SW 1271 (cell line): ENCODE data around the gene TENM4.

Experiments
- DNase-seq, 2 experiments: peaks; one replicate each; lab custom pipeline; 2025; lab: John Stamatoyannopoulos, UW

Gene TENM4

GRCh38 chr11:79390477-79390876 is 50.4 kb downstream of the TENM4 start:
- no peak for DNase-seq

GRCh38 chr11:79388201-79388600 is 52.6 kb downstream of the TENM4 start:
- DNase-seq: no peak

GRCh38 chr11:79383874-79384273 is 57.0 kb downstream of the TENM4 start:
- no peak for DNase-seq

DNA sequence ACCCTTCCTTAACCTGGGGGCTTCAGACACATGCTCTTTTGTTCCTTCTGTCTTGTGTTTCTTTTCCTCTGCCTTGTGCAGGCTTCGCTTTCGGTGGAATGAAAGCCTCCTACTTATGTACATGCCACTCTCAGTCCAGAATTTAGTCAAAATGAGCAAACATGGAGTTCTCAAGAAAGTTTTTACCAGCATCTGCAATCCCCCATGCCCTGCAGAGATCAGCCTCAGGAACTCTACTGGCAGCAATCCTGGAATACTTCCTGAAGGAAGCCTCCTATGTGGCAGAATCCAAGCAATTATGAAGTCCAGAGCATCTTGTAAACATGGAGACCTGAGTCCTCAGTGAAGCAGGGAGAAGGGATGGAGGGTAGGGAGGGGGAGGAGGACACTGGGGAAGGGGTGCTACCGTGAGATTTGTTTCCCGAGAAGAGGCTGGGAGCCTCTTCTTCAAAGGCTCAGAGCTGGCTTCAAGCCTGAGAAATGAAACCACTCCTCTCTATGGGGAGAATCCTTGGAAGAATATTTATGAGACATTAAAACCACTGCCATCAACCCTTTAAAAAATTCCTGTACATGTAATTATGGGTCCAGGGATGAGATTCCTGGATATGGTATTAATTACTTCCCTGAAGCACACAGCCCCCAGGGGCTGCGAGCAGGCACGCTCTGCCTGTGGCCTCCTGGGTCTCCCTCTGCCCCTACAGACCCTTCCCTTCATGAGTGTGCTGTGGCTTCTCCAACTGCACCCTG is 58.4 kb downstream of the TENM4 start:
- DNase-seq: no peak

GRCh38 chr11:79381036-79381435 is 59.8 kb downstream of the TENM4 start:
- no peak for DNase-seq

DNA sequence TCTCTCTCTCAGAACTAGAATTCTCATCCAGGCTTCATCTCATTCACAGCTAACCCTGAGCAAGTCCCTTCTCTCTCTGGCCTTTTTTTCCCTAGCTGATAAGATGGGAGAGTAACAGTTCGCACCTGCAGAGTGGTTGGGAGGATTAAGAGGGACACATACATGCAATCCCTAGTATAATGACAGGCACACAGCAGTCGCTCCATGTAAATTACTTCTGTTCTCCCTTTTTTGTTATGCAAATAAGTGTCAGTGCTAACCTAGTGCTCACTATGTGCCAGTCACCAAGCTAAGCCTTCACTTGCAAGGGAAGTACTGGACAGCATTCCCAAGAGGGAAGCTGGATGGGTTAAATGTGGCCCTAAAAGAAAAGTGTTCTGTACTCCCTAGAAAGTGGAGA is 63.4 kb downstream of the TENM4 start:
- no peak for DNase-seq

- no peak for DNase-seq
Measured at GRCh38 chr11:79375818-79376550, 64.8 kb downstream of the TENM4 start.

GRCh38 chr11:79374727-79375126 is 66.1 kb downstream of the TENM4 start:
- no peak for DNase-seq

DNA sequence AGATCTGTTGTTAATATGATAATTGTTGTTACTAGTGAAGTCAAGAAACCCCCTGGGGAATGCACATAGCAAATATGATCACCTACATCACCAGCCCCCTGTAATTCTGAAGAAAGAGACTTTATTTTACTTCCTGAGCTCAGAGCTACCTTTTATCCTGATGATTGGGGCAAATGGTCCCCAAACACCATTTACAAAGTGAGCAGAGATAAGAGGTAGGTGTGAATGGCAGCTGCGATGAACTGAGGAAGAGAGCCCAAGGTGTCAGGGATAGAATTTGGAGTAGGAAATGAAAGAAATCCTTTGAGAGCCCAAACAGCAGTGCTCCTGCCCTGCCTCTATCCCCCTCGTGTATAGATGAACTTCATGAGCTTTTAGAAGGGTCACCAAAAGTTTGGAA is 69.1 kb downstream of the TENM4 start:
- no peak for DNase-seq

- no peak for DNase-seq
Measured at GRCh38 chr11:79371152-79371551, 69.7 kb downstream of the TENM4 start.

DNA sequence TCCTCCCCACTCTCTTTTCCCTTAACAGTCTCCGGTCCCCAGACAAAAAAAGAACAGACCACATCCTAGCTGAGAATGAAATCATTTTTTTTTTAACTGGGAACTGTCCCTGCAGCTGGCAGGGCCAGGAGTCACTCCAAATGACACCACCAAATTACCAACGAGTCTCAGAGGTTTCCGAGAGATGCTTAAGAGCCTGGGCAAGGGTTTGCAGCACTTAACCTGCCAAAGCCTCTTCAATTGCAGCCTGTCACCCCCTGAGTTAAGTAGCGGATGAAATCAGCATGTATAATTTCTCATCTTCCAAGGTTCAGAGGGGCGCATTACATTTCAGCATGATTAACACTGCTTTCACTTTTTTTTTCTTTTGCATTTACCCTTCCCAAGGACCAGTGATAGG is 71.8 kb downstream of the TENM4 start:
- no peak for DNase-seq

GRCh38 chr11:79367844-79368243 is 73.0 kb downstream of the TENM4 start:
- no peak for DNase-seq

DNA sequence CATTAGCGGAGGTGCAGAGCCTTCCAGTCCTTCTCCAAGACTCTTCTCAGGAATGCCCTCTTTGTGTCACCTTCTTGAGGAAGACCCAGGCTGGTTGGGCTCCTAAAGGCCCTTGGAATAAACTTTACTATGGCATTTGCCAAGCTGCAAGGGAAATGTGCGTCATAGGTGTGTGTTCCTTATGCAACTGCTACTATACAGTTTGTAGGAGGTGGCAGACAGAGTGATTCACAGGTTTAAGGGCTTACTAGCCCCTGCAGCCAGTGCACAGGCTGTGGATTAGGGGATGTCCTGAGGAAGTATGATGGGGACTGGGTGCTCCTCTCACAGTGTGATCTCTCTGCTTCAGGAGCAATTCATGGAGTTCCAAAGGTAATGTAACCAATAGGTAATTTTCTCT is 74.6 kb downstream of the TENM4 start:
- no peak for DNase-seq

GRCh38 chr11:79363861-79364378 is 76.9 kb downstream of the TENM4 start:
- no peak for DNase-seq

- no peak for DNase-seq
Measured at GRCh38 chr11:79363256-79363655, 77.6 kb downstream of the TENM4 start.

- no peak for DNase-seq
Measured at GRCh38 chr11:79362821-79363220, 78.0 kb downstream of the TENM4 start.

- no peak for DNase-seq
Measured at GRCh38 chr11:79362206-79362757, 78.5 kb downstream of the TENM4 start.

GRCh38 chr11:79358258-79358657 is 82.6 kb downstream of the TENM4 start:
- no peak for DNase-seq

- DNase-seq: no peak
Measured at GRCh38 chr11:79353706-79354105, 87.1 kb downstream of the TENM4 start.

- no peak for DNase-seq
Measured at GRCh38 chr11:79352349-79352703, 88.5 kb downstream of the TENM4 start.

DNA sequence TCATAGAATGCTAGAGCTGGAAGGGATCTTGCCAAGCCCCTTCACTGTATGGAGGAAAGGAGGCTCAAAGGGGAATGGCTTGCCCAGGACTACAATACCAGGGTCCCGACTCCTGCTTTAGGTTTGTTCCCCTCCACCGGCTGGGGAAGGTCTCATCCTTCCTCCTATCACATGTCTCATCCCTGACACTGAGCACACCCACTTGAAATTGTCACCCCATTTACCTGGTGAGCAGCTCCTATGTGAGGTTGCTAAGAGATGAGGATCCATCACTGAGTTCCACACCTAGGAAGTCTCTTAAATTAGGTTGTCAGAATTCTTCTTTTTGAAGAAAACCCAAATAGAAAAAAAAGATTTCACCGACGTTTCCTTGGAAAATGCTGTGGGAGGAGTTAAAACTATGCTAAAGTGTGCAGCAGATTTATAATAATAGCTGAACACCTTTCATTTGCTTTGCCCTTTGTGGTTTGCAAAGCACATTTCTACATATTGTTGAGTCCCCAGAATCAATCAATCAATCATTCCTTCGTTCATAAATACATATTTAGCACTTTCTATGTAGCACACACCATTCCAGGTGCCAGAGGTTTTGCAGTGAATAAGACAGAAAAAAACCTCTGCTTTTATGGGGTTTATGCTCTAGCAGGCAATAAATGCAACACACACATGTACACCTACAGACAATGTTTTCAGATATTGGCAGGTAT is 91.7 kb downstream of the TENM4 start:
- DNase-seq: no peak

- no peak for DNase-seq
Measured at GRCh38 chr11:79346021-79346420, 94.8 kb downstream of the TENM4 start.
